Mesothelial cell of epicardium (in vitro differentiated cells): Measurements from ENCODE around the gene TUBB. TPM values are rescaled to one million over a fixed set of nuclear protein-coding genes. Genes with fewer than 3 reads are reported as not detected.

Experiments
- DNase-seq, 2 experiments: peaks; one replicate each; pipeline ENCODE4 v3.0.0; 2021; ENCODE audit warnings: low spot score in 2 of 2; ENCODE audit not compliant: unreplicated experiment in 2 of 2
- H3K27ac Mint-ChIP-seq: 2 replicates; pipeline ENCODE4 v1.8.0; 2021; ENCODE audit warnings: mixed read lengths
- H3K27me3 Mint-ChIP-seq: 2 replicates; pipeline ENCODE4 v1.8.0; 2021; ENCODE audit warnings: low read depth, mixed read lengths
- H3K36me3 Mint-ChIP-seq: 2 replicates; pipeline ENCODE4 v1.8.0; 2021; ENCODE audit warnings: mixed read lengths
- H3K4me1 Mint-ChIP-seq: 2 replicates; pipeline ENCODE4 v1.8.0; 2021; ENCODE audit warnings: mixed read lengths
- H3K4me3 Mint-ChIP-seq: 2 replicates; pipeline ENCODE4 v1.8.0; 2021; ENCODE audit warnings: mild to moderate bottlenecking, moderate library complexity, mixed read lengths
- H3K9me3 Mint-ChIP-seq: 2 replicates; pipeline ENCODE4 v1.8.0; 2021; ENCODE audit warnings: mixed read lengths
- CTCF ChIP-seq: fragments of 200-600 bp; sonication (generic); IDR thresholded peaks from one replicate; pipeline ENCODE4 v1.5.0; 2021; ENCODE audit warnings: antibody characterized with exemption; ENCODE audit not compliant: unreplicated experiment
- total RNA-seq: library from RNA; stranded (reverse); gene quantifications from 3 replicates; pipeline ENCODE4 v1.2.1, GENCODE V29; 2021

The TUBB gene
- total RNA-seq, 1 donor from 2014 or later, result 1,094 TPM

- H3K27ac Mint-ChIP-seq, result no peak overlapping the region
- no peak for TF ChIP-seq CTCF
- H3K9me3 Mint-ChIP-seq, result no peaks in the 10 kb centered on the region
These were observed 54.5 kb downstream of the TUBB start for GRCh38 chr6:30774701-30775100.

More at GRCh38 chr6:30774701-30775100, 54.5 kb downstream of the TUBB start:
- H3K27me3 Mint-ChIP-seq, result no peaks in the 10 kb centered on the region
- no peak overlapping the region for H3K4me3 Mint-ChIP-seq
- H3K36me3 Mint-ChIP-seq, result no peaks in the 10 kb centered on the region
- DNase-seq, result no peak
- H3K4me1 Mint-ChIP-seq, result peaks cover 53% of the 10 kb centered on the region

Other genes starting within 250 kb of the TUBB start
- 59.5 to 61.9 TPM (median 61.7 TPM) in 3 replicates for gene HLA-E, start 230.8 kb upstream of the TUBB start, total RNA-seq
- 88.2 to 93.1 TPM (median 91.9 TPM) in 3 replicates for gene GNL1, start 163.9 kb upstream of the TUBB start, total RNA-seq
- 23.7 to 25.5 TPM (median 23.9 TPM) in 3 replicates for gene PRR3, start 163.1 kb upstream of the TUBB start, total RNA-seq
- 71.4 to 73.6 TPM (median 71.5 TPM) in 3 replicates for gene ABCF1, start 148.9 kb upstream of the TUBB start, total RNA-seq
- 107 to 120 TPM (median 117 TPM) in 3 replicates for gene PPP1R10, start 103.1 kb upstream of the TUBB start, total RNA-seq
- gene MRPS18B, start 102.5 kb upstream of the TUBB start, total RNA-seq, result 29.8 to 33.5 TPM (median 30.2 TPM) in 3 replicates
- gene ATAT1, start 93.5 kb upstream of the TUBB start, total RNA-seq, result 51.0 to 57.0 TPM (median 51.2 TPM) in 3 replicates
- 12.0 to 15.8 TPM (median 15.0 TPM) in 3 replicates for gene C6orf136, start 73.2 kb upstream of the TUBB start, total RNA-seq
- gene DHX16, start 47.3 kb upstream of the TUBB start, total RNA-seq, result 23.5 to 26.7 TPM (median 25.2 TPM) in 3 replicates
- gene PPP1R18, start 33.7 kb upstream of the TUBB start, total RNA-seq, result 28.8 to 30.6 TPM (median 29.5 TPM) in 3 replicates
- 34.6 to 40.2 TPM (median 36.1 TPM) in 3 replicates for gene NRM, start 29.4 kb upstream of the TUBB start, total RNA-seq
- gene MDC1, start 3.1 kb upstream of the TUBB start, total RNA-seq, result 49.7 to 51.9 TPM (median 49.8 TPM) in 3 replicates
- 96.5 to 101 TPM (median 99.8 TPM) in 3 replicates for gene FLOT1, start 22.3 kb downstream of the TUBB start, total RNA-seq
- 131 to 136 TPM (median 134 TPM) in 3 replicates for gene IER3, start 24.2 kb downstream of the TUBB start, total RNA-seq
- gene DDR1, start 164.2 kb downstream of the TUBB start, total RNA-seq, result 344 to 351 TPM (median 349 TPM) in 3 replicates
- gene GTF2H4, start 187.9 kb downstream of the TUBB start, total RNA-seq, result 62.1 to 65.4 TPM (median 62.2 TPM) in 3 replicates
- 62.1 to 70.6 TPM (median 67.4 TPM) in 3 replicates for gene VARS2, start 193.9 kb downstream of the TUBB start, total RNA-seq
- gene SFTA2, start 211.8 kb downstream of the TUBB start, total RNA-seq, result not detected in 3 replicates
- gene MUCL3, start 220.6 kb downstream of the TUBB start, total RNA-seq, result not detected in 3 replicates